GM12878 (cell line): ENCODE data around the gene MYOC. TPM values are rescaled to one million over a fixed set of nuclear protein-coding genes. Genes with fewer than 3 reads are reported as not detected.

Source experiments
- ATAC-seq: fragments of 200-7000 bp; cut with Tn5 transposase; 3 replicates; pipeline ENCODE4 v1.9.1; 2020; ENCODE audit warnings: mild to moderate bottlenecking, moderate library complexity
- BruUV-seq: library from RNA; stranded (reverse); fragments of 400-500 nt; replicated peaks from 2 replicates; lab custom pipeline; 2021; lab: Mats Ljungman, UMichigan
- CTCF ChIA-PET: fragments of 300-600 bp; sonication (Branson Sonifier 250); formaldehyde crosslinking; extraction: SDS; loops from one replicate; lab custom pipeline; 2021; ENCODE audit warnings: inconsistent platforms; lab: Yijun Ruan, JAX
- POLR2A ChIA-PET: fragments of 350-600 bp; formaldehyde crosslinking; extraction: SDS; loops from one replicate; lab custom pipeline; 2021; ENCODE audit warnings: inconsistent platforms; lab: Charles Lee
- RAD21 ChIA-PET: fragments of 300-600 bp; sonication (Branson Sonifier 250); formaldehyde crosslinking; loops from one replicate; lab custom pipeline; 2023; ENCODE audit warnings: antibody characterized with exemption; ENCODE audit not compliant: unreplicated experiment; lab: Charles Lee
- SMC1A ChIA-PET: fragments of 300-600 bp; sonication (Branson Sonifier 250); formaldehyde crosslinking; loops from one replicate; lab custom pipeline; 2023; ENCODE audit not compliant: unreplicated experiment, uncharacterized antibody; lab: Charles Lee
- DNase-seq: peaks from one replicate; pipeline ENCODE4 v3.0.0-alpha.2; 2011; ENCODE audit warnings: low read depth, low spot score
- FAIRE-seq: peaks from 3 replicates; lab custom pipeline; 2011; peaks lifted over from hg19 to GRCh38; lab: Jason Lieb, UNC
- H2AFZ ChIP-seq: 2 replicates; pipeline ENCODE4 v1.6.0; 2011; ENCODE audit warnings: low read depth, low read length, control low read depth; ENCODE audit not compliant: control insufficient read depth
- H3K27ac ChIP-seq: 2 replicates; pipeline ENCODE4 v1.5.1; 2011; ENCODE audit warnings: control low read depth; ENCODE audit not compliant: control insufficient read depth, insufficient read depth
- H3K27me3 ChIP-seq, 2 experiments: replicated peaks in 1 of 2; 2 replicates each; pipeline versions ENCODE4 v1.6.0 to v1.6.1; 2011; ENCODE audit warnings: low read length in 1 of 2; ENCODE audit not compliant: control insufficient read depth in 2 of 2, insufficient read depth in 2 of 2
- H3K36me3 ChIP-seq, 2 experiments: 2 replicates each; pipeline ENCODE4 v1.5.1; 2011; ENCODE audit warnings: low read length in 1 of 2; ENCODE audit not compliant: control insufficient read depth in 2 of 2, insufficient read depth in 2 of 2
- H3K4me1 ChIP-seq: 2 replicates; pipeline ENCODE4 v1.6.1; 2011; ENCODE audit warnings: mild to moderate bottlenecking, low read length, moderate library complexity, mixed read lengths; ENCODE audit not compliant: control insufficient read depth, insufficient read depth
- H3K4me2 ChIP-seq: 2 replicates; pipeline ENCODE4 v1.6.0; 2011; ENCODE audit warnings: control low read depth; ENCODE audit not compliant: control insufficient read depth, insufficient read depth
- H3K4me3 ChIP-seq: fragments of 200-600 bp; sonication (generic); 2 replicates; pipeline ENCODE4 v1.5.1; 2016
- H3K79me2 ChIP-seq: 2 replicates; pipeline ENCODE4 v1.6.0; 2011; ENCODE audit warnings: low read length; ENCODE audit not compliant: control insufficient read depth, insufficient read depth
- H3K9ac ChIP-seq: 2 replicates; pipeline ENCODE4 v1.8.0; 2011; ENCODE audit warnings: low read length, control low read depth, mixed read lengths; ENCODE audit not compliant: control insufficient read depth, insufficient read depth
- H3K9me3 ChIP-seq: replicated peaks from 3 replicates; pipeline ENCODE4 v1.5.1; 2011; ENCODE audit warnings: mild to moderate bottlenecking, low read length; ENCODE audit not compliant: control insufficient read depth, insufficient read depth
- H4K20me1 ChIP-seq: 2 replicates; pipeline ENCODE4 v1.6.0; 2011; ENCODE audit not compliant: control insufficient read depth, insufficient read depth
- BHLHE40 ChIP-seq, 2 experiments: fragments of 450-650 bp in 1 of 2; IDR thresholded peaks; 2 replicates each; pipeline ENCODE4 v1.6.1; 2011 to 2017; ENCODE audit warnings: low read depth in 2 of 2, borderline replicate concordance in 1 of 2, improper control_type of control experiment in 1 of 2, low read length in 1 of 2, mild to moderate bottlenecking in 1 of 2
- CREM ChIP-seq: IDR thresholded peaks from 2 replicates; pipeline ENCODE4 v1.6.1; 2014; ENCODE audit warnings: antibody characterized with exemption, low read depth
- FOS ChIP-seq: IDR thresholded peaks from 3 replicates; pipeline ENCODE4 v1.6.1; 2011; ENCODE audit warnings: borderline replicate concordance; ENCODE audit not compliant: insufficient read length; ENCODE audit errors: extremely low read depth
- HDAC6 ChIP-seq: fragments of 200-600 bp; sonication (generic); IDR thresholded peaks from one replicate; pipeline ENCODE4 v1.8.0; 2017; ENCODE audit warnings: antibody characterized with exemption; ENCODE audit not compliant: unreplicated experiment
- KDM1A ChIP-seq: fragments of 200-600 bp; sonication (generic); IDR thresholded peaks from 2 replicates; pipeline ENCODE4 v1.6.1; 2016; ENCODE audit warnings: borderline replicate concordance
- MYB ChIP-seq: fragments of 150-350 bp; IDR thresholded peaks from 2 replicates; pipeline ENCODE4 v1.6.1; 2014; ENCODE audit warnings: mild to moderate bottlenecking, low read depth, low read length, borderline replicate concordance
- RB1 ChIP-seq: fragments of 450-650 bp; formaldehyde crosslinking; IDR thresholded peaks from 2 replicates; pipeline ENCODE4 v1.6.1; 2017; ENCODE audit warnings: mild to moderate bottlenecking, borderline replicate concordance
- RBBP5 ChIP-seq: fragments of 200-600 bp; sonication (generic); conservative IDR thresholded peaks from 2 replicates; pipeline ENCODE4 v1.6.1; 2016
- SIX5 ChIP-seq: IDR thresholded peaks from 2 replicates; pipeline ENCODE4 v1.6.1; 2011; ENCODE audit warnings: mild to moderate bottlenecking, low read depth, low read length, moderate library complexity; ENCODE audit not compliant: severe bottlenecking
- SMC3 ChIP-seq: IDR thresholded peaks from 2 replicates; pipeline ENCODE4 v1.6.1; 2011; ENCODE audit warnings: low read length, improper control_type of control experiment, borderline replicate concordance
- SUPT20H ChIP-seq: IDR thresholded peaks from 2 replicates; pipeline ENCODE4 v1.6.1; 2011; ENCODE audit warnings: low read depth, mild to moderate bottlenecking, low read length, moderate library complexity, borderline replicate concordance; ENCODE audit not compliant: control insufficient read depth
- TBL1XR1 ChIP-seq: IDR thresholded peaks from 2 replicates; pipeline ENCODE4 v1.6.1; 2012; ENCODE audit warnings: low read depth, low read length, improper control_type of control experiment
- ZSCAN29 ChIP-seq: fragments of 450-650 bp; IDR thresholded peaks from 2 replicates; pipeline ENCODE4 v1.6.1; 2017; ENCODE audit warnings: mild to moderate bottlenecking, moderate library complexity
- WGBS: methylation state at CpG from one replicate; pipeline ENCODE4 v1.1.6; 2016; ENCODE audit warnings: low lambda C conversion rate; ENCODE audit not compliant: insufficient replicate concordance, insufficient coverage; ENCODE audit errors: missing lambda C conversion rate; 5-methylcytosine and 5-hydroxymethylcytosine counted together
- in situ Hi-C: fragments of 300-500 bp; cut with MboI; formaldehyde crosslinking; loops from 9 replicates; pipeline ENCODE4 v1.14.3; 2018; ENCODE audit warnings: mixed read lengths
- intact Hi-C: fragments of 100-400 bp; cut with micrococcal nuclease; formaldehyde crosslinking; loops from one replicate; pipeline ENCODE4 v1.14.2; 2022; ENCODE audit not compliant: unreplicated experiment
- polyA plus RNA-seq, 11 experiments: library from polyadenylated mRNA; depleted of rRNA in 4 of 11; unstranded in 6 of 11; stranded (reverse) in 5 of 11; fragments of >200 nt; fragmentation: Nextera tagmentation in 4 of 11; fragmentation: Illumina TruSeq in 1 of 11; extraction: Ambion mirVana in 4 of 11; extraction: Trizol in 1 of 11; gene quantifications; 1 replicate in 1 of 11; 2 replicates in 10 of 11; pipeline versions ENCODE4 v1.2.1 to v1.2.3, GENCODE V29; 2011 to 2016; ENCODE audit warnings: inconsistent platforms in 2 of 11, missing spikeins in 2 of 11, low read depth in 1 of 11
- total RNA-seq, 4 experiments: library from RNA; depleted of rRNA in 3 of 4; stranded (reverse); fragments of >200 nt in 3 of 4; fragmentation: Illumina TruSeq in 1 of 4; extraction: Trizol in 1 of 4; gene quantifications; 2 replicates each; pipeline versions ENCODE4 v1.2.1 to v1.2.3, GENCODE V29; 2013 to 2021
- TF ChIP-seq, protein P1 (sequence below): IDR thresholded peaks from 2 replicates; pipeline ENCODE4 v1.6.1; 2011; ENCODE audit warnings: low read depth, mild to moderate bottlenecking, low read length, moderate library complexity, borderline replicate concordance; ENCODE audit errors: extremely low read depth
- TF ChIP-seq, protein P2 (sequence below): IDR thresholded peaks from 2 replicates; pipeline ENCODE4 v1.6.1; 2011; ENCODE audit warnings: low read depth, low read length, improper control_type of control experiment, borderline replicate concordance

The MYOC gene
- total and polyA plus RNA-seq, 10 of the 15 experiments (the other 5 are each of a cell fraction or from before 2014, with no cell fraction given), result not detected

DNA sequence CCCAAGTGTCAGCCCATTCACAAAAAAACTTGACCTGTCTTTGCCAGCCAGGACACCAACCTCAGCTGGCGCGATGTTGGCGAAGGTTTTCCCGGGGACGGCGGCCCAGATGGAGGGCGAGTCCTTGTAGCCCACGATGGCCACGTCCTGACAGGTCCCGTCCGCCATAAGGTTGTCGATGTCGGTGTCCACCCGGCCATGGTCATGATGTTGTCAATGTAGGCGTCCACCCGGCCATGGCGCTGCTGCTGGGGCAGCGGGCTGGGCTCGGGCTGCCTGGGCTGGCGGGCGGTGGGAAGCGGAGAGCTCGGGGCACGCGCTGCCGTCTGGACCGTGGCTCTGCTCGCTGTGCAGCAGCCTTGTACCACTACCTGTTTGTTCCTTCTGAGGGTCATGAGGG lies 18.3 kb upstream of the MYOC start:
- H3K36me3 ChIP-seq, result no peaks in the 10 kb centered on the region
- H4K20me1 ChIP-seq, result no peaks in the 10 kb centered on the region
- no peak overlapping the region for H3K9ac ChIP-seq
- no peak overlapping the region for H3K27ac ChIP-seq
- no peak overlapping the region for H2AFZ ChIP-seq
- no peak for DNase-seq
- 73% methylated on average over 28 of the region's 28 CpGs for WGBS
- POLR2A ChIA-PET, result no interaction called here
- SMC1A ChIA-PET, result no interaction called here
- CTCF ChIA-PET, result no interaction called here
- no TSS peak for BruUV-seq
- intact Hi-C loops (no loop called here), in situ Hi-C loops (no loop called here)
- TF ChIP-seq RB1 (no peak), CREM (no peak), KDM1A (no peak), TBL1XR1 (no peak), SIX5 (no peak), BHLHE40 (IDR thresholded peaks at IDR 0.05; ENCODE audit: borderline replicate concordance in 1 of 2, low read depth in 2 of 2, low read length in 1 of 2) (no peak), ZSCAN29 (no peak), SMC3 (no peak), RBBP5 (no peak), SUPT20H (no peak), HDAC6 (no peak), FOS (no peak), MYB (no peak)
- TF ChIP-seq, protein P1, sequence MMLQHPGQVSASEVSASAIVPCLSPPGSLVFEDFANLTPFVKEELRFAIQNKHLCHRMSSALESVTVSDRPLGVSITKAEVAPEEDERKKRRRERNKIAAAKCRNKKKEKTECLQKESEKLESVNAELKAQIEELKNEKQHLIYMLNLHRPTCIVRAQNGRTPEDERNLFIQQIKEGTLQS, result no peak
- TF ChIP-seq, protein P2, sequence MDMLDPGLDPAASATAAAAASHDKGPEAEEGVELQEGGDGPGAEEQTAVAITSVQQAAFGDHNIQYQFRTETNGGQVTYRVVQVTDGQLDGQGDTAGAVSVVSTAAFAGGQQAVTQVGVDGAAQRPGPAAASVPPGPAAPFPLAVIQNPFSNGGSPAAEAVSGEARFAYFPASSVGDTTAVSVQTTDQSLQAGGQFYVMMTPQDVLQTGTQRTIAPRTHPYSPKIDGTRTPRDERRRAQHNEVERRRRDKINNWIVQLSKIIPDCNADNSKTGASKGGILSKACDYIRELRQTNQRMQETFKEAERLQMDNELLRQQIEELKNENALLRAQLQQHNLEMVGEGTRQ, result no peak
- no peaks in the 10 kb centered on the region for H3K79me2 ChIP-seq
- H3K27me3 ChIP-seq, result no peaks in the 10 kb centered on the region; a peak in 1 of 4 replicates
- no peak for FAIRE-seq
- RAD21 ChIA-PET, result no interaction called here
- H3K9me3 ChIP-seq, result no peaks in the 10 kb centered on the region
- H3K4me2 ChIP-seq, result no peak overlapping the region
- no peak for ATAC-seq
- H3K4me3 ChIP-seq, result no peak overlapping the region
- H3K4me1 ChIP-seq, result no peaks in the 10 kb centered on the region
